Measurements from ENCODE around the gene F12. TPM values are rescaled to one million over a fixed set of nuclear protein-coding genes. Genes with fewer than 3 reads are reported as not detected.
A peak's percentile ranks its signal among the peaks of the same experiment; 100 is the strongest.

The F12 gene
- total RNA-seq, 1 donor from 2014 or later, result not detected

DNA sequence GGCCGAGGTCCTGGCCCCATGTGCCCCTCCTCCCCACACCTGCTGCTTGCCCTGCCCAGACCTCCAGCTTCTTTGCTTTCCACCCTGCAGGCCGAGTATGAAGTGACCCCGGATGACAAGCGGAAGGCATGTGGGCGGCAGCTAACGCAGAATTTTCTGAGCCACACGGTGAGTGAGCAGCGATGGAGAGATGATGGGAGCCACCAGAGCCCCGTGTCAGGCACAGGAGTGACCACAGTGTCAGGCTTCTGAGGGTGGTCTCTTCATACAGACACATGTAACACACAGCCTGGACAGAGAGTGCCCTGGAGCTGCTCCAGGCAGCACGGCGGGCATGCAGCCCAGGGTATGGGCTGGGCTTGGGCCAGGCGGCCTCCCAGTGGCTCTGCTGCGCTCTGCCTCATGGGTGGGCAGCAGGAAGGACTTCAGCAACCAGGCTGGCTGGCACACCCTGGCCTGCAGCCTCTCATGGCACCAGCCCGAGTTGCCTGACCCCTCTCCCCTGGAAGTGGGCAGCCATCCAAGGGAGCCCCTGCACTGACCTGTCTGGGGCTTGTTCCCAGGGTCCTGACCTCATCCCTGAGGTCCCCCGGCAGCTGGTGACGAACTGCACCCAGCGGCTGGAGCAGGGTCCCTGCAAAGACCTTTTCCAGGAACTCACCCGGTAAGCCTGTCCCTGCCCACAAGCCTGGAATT, 22.9 kb upstream of the F12 start:
- H3K27me3 ChIP-seq, result no peaks in the 10 kb centered on the region
- intact Hi-C loops (cut with DNase I), result no loop called here
- H3K36me3 ChIP-seq, result peaks cover 56 to 60% of the 10 kb centered on the region in 2 donors
- H3K27ac ChIP-seq, result no peak overlapping the region
- no peak overlapping the region for H3K4me3 ChIP-seq
- TF ChIP-seq, protein P1, sequence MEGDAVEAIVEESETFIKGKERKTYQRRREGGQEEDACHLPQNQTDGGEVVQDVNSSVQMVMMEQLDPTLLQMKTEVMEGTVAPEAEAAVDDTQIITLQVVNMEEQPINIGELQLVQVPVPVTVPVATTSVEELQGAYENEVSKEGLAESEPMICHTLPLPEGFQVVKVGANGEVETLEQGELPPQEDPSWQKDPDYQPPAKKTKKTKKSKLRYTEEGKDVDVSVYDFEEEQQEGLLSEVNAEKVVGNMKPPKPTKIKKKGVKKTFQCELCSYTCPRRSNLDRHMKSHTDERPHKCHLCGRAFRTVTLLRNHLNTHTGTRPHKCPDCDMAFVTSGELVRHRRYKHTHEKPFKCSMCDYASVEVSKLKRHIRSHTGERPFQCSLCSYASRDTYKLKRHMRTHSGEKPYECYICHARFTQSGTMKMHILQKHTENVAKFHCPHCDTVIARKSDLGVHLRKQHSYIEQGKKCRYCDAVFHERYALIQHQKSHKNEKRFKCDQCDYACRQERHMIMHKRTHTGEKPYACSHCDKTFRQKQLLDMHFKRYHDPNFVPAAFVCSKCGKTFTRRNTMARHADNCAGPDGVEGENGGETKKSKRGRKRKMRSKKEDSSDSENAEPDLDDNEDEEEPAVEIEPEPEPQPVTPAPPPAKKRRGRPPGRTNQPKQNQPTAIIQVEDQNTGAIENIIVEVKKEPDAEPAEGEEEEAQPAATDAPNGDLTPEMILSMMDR (IDR thresholded peaks at IDR 0.05), result no peak
- peaks cover 6 to 10% of the 10 kb centered on the region in 2 donors for H3K4me1 ChIP-seq
- no peak for DNase-seq (ENCODE audit: low spot score in 2 of 2)
- H3K9me3 ChIP-seq, result no peaks in the 10 kb centered on the region

DNA sequence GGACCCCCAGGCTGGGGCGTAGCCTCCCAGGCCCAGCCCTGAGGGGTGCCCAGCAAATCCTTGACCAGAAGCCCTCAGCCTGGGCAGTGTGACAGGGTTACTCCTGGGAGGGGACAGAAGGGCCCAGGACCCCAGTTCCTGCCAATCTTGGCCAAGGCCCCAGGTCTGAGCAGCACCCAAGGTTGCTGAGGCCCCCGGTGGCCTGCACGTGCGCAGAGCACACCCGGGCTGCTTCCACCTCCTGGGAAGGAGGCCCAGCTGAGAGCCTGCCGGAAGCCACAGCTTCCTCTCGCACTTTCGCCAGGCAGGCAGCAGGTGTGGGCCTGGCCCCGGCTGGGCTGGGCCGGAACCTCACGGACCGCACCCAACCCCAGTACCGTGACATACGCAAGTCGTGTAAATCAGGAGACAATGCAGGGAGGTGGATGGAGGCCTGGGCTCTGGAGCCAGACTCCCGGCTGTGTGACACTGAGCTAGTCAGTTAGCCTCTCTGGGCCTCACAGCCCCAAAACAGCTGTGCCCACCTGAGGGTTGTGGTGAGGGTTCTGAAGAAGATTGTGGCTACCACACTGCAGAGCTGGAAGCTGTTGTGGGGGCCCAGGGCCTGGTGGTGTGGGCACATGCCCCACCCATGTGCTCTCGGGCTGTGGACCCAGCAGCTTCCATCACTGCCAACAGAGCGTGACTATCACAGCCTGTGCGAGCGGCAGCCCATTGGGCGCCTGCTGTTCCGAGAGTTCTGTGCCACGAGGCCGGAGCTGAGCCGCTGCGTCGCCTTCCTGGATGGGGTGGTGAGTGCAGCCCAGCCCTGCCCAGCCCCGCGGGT, 22.2 kb upstream of the F12 start:
- Histone ChIP-seq H3K4me3 (no peak overlapping the region), H3K9me3 (no peaks in the 10 kb centered on the region), H3K27ac (no peak overlapping the region), H3K4me1 (peaks cover 9 to 12% of the 10 kb centered on the region in 2 donors), H3K36me3 (peaks cover 49 to 60% of the 10 kb centered on the region in 2 donors), H3K27me3 (no peaks in the 10 kb centered on the region)
- DNase-seq (ENCODE audit: low spot score in 2 of 2), result no peak
- intact Hi-C loops (cut with DNase I), result no loop called here
- TF ChIP-seq, protein P1 (IDR thresholded peaks at IDR 0.05), result no peak

DNA sequence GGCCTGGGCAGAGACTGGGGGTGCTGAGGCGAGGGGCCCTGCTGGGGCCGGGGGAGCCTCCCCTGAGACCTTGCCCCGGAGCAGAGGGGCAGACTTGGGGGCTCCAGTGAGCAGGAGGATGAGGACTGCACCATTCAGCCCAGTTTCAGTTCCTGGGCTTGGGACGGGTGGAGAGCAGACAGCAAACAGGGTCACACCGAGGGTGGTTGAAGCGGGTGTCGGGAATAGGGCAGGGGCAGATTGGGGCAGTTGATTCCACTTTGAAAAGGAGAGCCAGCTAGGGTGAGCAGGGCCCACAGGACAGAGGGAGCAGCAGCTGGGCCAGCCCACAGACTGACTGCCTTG, 21.6 kb upstream of the F12 start:
- intact Hi-C loops (cut with DNase I), result no loop called here
- TF ChIP-seq, protein P1 (IDR thresholded peaks at IDR 0.05), result no peak
- no peak for DNase-seq (ENCODE audit: low spot score in 2 of 2)
- H3K4me1 ChIP-seq, result peaks cover 9 to 12% of the 10 kb centered on the region in 2 donors
- H3K9me3 ChIP-seq, result no peaks in the 10 kb centered on the region
- H3K36me3 ChIP-seq, result peaks cover 43 to 54% of the 10 kb centered on the region in 2 donors
- H3K27me3 ChIP-seq, result no peaks in the 10 kb centered on the region
- no peak overlapping the region for H3K27ac ChIP-seq
- no peak overlapping the region for H3K4me3 ChIP-seq

DNA sequence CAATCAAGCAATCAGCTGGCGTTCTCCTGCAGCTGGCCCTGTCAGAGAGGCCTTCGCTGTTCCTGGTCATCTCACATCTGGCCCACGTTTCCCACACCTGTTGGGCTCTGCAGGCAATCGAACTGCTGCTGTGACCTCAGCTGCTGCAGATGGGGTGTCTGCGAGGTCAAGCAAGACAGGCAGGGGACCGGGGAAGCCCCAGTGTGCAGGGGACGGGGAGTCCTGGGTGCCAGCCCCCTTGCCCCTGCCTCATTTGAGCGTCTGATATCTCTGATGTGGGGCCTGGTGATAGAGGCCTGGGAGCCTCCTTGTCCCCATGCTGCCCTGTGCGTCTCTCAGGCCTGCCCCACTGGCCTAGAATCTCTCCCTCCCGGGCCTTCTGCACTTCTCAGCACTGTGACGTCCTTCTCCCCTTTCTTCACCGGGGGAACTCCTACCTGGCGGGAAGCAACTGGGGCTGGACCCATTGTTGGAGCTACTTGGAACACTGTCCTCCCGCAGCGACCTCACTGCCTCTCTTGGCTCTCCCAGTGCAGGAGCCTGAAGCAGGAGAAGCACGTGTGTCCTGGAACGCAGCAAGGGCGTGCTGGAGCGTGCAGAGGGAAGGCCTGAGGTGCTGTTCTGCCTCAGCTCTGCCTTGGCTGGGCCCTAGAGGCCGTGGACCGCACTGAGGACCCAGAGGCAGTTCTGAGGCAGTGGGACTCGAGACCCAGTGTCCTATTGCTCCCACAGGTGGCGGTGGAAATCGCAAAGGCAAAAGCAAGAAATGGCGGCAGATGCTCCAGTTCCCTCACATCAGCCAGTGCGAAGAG, 21.0 kb upstream of the F12 start:
- Histone ChIP-seq H3K36me3 (peaks cover 38 to 48% of the 10 kb centered on the region in 2 donors), H3K4me1 (peaks cover 13 to 15% of the 10 kb centered on the region in 2 donors), H3K27me3 (no peaks in the 10 kb centered on the region), H3K4me3 (no peak overlapping the region), H3K9me3 (no peaks in the 10 kb centered on the region), H3K27ac (no peak overlapping the region)
- intact Hi-C loops (cut with DNase I), result no loop called here
- TF ChIP-seq, protein P1 (IDR thresholded peaks at IDR 0.05), result no peak
- no peak for DNase-seq (ENCODE audit: low spot score in 2 of 2)

DNA sequence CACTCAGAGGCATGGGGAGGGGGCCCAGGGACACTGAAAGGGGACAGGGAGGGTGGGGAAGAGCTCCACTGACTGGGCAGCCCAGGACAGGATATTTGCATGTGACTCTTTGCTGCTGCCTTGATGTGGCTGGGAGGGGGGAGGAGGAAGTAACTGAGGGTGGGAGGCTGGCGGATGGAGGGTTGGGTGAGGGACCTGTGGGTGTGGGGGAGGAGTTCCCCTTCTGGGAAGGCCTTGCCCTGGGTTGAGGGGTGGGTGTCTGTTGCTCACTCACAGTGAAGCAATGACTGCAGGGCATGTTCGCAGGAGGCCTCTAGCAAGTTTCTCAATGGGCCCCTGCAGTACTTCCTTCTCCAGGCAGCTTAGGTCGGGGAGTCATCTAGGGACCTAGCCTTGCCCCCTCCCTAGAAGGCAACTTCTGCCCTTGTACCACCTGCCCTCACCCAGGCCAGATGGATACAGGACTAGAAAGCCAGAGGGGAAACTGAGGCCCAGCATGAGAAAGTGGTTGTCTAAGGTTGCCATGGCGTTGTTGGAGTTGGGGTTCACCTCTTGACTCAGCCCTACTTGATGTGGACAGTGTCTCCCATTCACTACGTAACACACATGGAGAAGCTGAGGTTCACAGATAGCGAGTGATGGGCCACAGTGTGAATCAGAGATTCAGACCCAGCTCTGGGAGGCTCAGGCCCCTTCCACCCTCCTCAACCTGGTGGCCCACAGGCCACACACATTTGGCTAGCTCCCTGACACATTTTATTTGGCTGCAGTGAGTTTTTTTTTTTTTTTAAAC, 20.1 kb upstream of the F12 start:
- peaks cover 29 to 40% of the 10 kb centered on the region in 2 donors for H3K36me3 ChIP-seq
- intact Hi-C loops (cut with DNase I), result loop anchor here (10.0 kb wide), 1 partner anchor 775 kb away; the partner anchor contains the start of gene HNRNPAB
- H3K4me3 ChIP-seq, result no peak overlapping the region
- peak; percentile 61 to 82 for DNase-seq (ENCODE audit: low spot score in 2 of 2)
- peaks cover 14 to 15% of the 10 kb centered on the region in 2 donors for H3K4me1 ChIP-seq
- H3K27ac ChIP-seq, result no peak overlapping the region
- no peaks in the 10 kb centered on the region for H3K27me3 ChIP-seq
- no peaks in the 10 kb centered on the region for H3K9me3 ChIP-seq
- TF ChIP-seq, protein P1 (IDR thresholded peaks at IDR 0.05), result no peak
